ENCODE measurements around the gene RASGRP3. TPM values are rescaled to one million over a fixed set of nuclear protein-coding genes. Genes with fewer than 3 reads are reported as not detected.

Gene RASGRP3
- polyA plus RNA-seq, 2 of the 4 experiments (the other 2 are of a cell fraction) = 1.5 to 1.7 TPM

DNA sequence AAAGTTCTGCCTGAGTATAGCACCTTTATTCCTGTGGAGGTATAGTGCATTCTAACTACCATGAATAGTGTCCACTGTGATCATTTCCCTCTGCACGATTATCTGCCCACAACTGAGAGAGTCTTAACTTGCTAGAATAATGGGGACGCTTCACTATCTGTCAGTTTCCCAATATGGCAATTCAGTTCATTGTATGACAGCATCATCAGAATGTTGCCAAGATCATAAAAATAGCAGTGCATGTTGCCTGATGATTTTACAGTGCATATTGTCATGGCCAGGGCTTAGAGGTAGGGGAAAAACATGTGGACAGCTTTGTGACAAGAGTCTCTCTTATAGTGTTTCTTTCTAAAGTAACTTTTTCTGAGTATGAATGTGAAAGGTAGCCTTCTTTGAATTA lies 6.1 kb downstream of the RASGRP3 start (continued):
- TF ChIP-seq JUN (IDR thresholded peaks at IDR 0.05) (no peak), NPAS2 (CRISPR knock-in tag; IDR thresholded peaks at IDR 0.05; ENCODE audit: borderline replicate concordance) (no peak), EHF (CRISPR knock-in tag; IDR thresholded peaks at IDR 0.05) (no peak), CHD2 (IDR thresholded peaks at IDR 0.05; ENCODE audit: low read length, partially characterized antibody) (no peak), MYC (IDR thresholded peaks at IDR 0.05; ENCODE audit: borderline replicate concordance, low read length) (no peak), ZSCAN20 (CRISPR knock-in tag; IDR thresholded peaks at IDR 0.05) (no peak), TP53 (CRISPR knock-in tag; IDR thresholded peaks at IDR 0.05) (no peak), FOSL2 (IDR thresholded peaks at IDR 0.05) (no peak), FOSL2 (CRISPR knock-in tag; IDR thresholded peaks at IDR 0.05) (no peak), ATOH8 (CRISPR knock-in tag; IDR thresholded peaks at IDR 0.05; ENCODE audit: low read depth) (no peak), ESRRA (IDR thresholded peaks at IDR 0.05; ENCODE audit: borderline replicate concordance, low read length) (no peak)

DNA sequence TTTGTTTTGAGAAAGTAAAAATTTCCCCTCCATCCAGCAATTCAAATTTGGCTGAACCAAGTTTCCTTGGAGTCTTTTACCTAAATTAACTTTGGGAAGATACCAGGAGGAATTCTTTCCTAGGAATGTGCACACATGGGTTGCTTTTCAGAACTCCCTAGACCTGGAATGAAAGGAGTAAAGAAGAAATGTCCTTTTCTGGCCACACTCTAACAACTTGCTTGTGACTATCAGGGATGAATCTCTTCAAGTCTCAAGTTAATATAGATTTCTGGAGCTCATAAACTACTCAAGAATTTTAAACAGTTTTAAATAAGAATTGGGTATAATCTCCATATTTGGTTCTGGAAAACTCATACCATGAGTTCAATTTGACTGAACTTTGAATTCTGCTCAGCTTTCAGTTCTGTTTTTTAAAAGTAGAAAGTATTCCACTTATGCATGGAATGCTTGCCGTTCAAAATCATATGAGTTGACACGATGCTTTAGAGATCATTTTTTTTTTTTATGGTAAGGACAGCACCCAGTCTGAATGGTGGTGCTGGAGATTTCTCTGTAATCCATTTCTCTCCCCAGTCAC lies 7.7 kb downstream of the RASGRP3 start:
- 5% methylated on average over 2 of the region's 2 CpGs for WGBS (ENCODE audit: missing lambda C conversion rate)
- H3K4me3 ChIP-seq = no peak overlapping the region
- peaks cover 30% of the 10 kb centered on the region for H3K9me3 ChIP-seq
- no peak for TF ChIP-seq SMC3 (IDR thresholded peaks at IDR 0.05)
- TF ChIP-seq ZNF302 (CRISPR knock-in tag; IDR thresholded peaks at IDR 0.05) = no peak
- no peak for TF ChIP-seq TP53 (CRISPR knock-in tag; IDR thresholded peaks at IDR 0.05)
- no peak for TF ChIP-seq CHD4 (IDR thresholded peaks at IDR 0.05; ENCODE audit: borderline replicate concordance)
- TF ChIP-seq HOXA7 (CRISPR knock-in tag; IDR thresholded peaks at IDR 0.05) = no peak
- TF ChIP-seq NR3C1 (IDR thresholded peaks at IDR 0.05) = no peak
- no peak for TF ChIP-seq ESRRA (IDR thresholded peaks at IDR 0.05; ENCODE audit: borderline replicate concordance, low read length)
- ChIA-PET POLR2A (no interaction called here), CTCF (interaction anchor here (0.9 kb wide), 1 partner anchor 8 kb away, joined by 3 read pairs; no protein-coding TSS in a partner anchor)
- no peak for FAIRE-seq
- H3K27ac ChIP-seq = no peak overlapping the region
- no peaks in the 10 kb centered on the region for H3K4me1 ChIP-seq
- H3K4me2 ChIP-seq = no peak overlapping the region
- no peak for DNase-seq (ENCODE audit: low read depth in 1 of 2, low spot score in 1 of 2)
- no peak for ATAC-seq

DNA sequence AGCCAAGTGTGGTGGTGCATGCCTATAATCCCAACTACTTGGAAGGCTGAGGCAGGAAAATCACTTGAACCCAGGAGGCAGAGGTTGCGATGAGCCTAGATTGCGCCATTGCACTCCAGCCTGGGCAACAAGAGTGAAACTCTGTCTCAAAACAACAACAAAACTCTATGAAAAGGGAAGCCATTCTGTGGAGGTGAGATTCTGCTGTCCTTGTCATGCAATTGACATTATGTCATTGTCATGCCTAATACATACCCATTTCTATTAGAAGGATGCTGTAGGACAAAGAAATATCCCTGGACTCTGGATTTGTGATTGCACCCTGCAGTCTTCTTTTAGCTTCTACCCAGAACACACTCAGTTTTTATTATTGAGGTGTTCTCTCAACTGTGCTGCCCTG lies 8.6 kb downstream of the RASGRP3 start:
- no peaks in the 10 kb centered on the region for H3K4me1 ChIP-seq
- no peak for ATAC-seq
- H3K4me2 ChIP-seq = no peak overlapping the region
- H3K27ac ChIP-seq = no peak overlapping the region
- 78% methylated on average over 2 of the region's 2 CpGs for WGBS (ENCODE audit: missing lambda C conversion rate)
- H3K9me3 ChIP-seq = peaks cover 30% of the 10 kb centered on the region
- TF ChIP-seq USF2 (IDR thresholded peaks at IDR 0.05) (no peak), HEYL (CRISPR knock-in tag; IDR thresholded peaks at IDR 0.05) (no peak), RCOR1 (IDR thresholded peaks at IDR 0.05; ENCODE audit: low read depth, low read length) (no peak), ZFP36 (IDR thresholded peaks at IDR 0.05; ENCODE audit: borderline replicate concordance, partially characterized antibody) (no peak), EHMT2 (IDR thresholded peaks at IDR 0.05; ENCODE audit: low read depth) (no peak), RAD21 (conservative IDR thresholded peaks at IDR 0.05 in 1 of 2, IDR thresholded peaks at IDR 0.05 in 1 of 2) (no peak), ZC3H11A (IDR thresholded peaks at IDR 0.05) (no peak), GATA3 (IDR thresholded peaks at IDR 0.05; ENCODE audit: borderline replicate concordance) (no peak), POLR2AphosphoS2 (conservative IDR thresholded peaks at IDR 0.05; ENCODE audit: low read length) (no peak), KDM5A (IDR thresholded peaks at IDR 0.05) (no peak), ATOH8 (CRISPR knock-in tag; IDR thresholded peaks at IDR 0.05; ENCODE audit: low read depth) (no peak), FOSB (CRISPR knock-in tag; IDR thresholded peaks at IDR 0.05) (no peak), RARB (CRISPR knock-in tag; IDR thresholded peaks at IDR 0.05) (no peak), ZSCAN20 (CRISPR knock-in tag; IDR thresholded peaks at IDR 0.05) (no peak), FOSL2 (IDR thresholded peaks at IDR 0.05) (no peak), FOSL2 (CRISPR knock-in tag; IDR thresholded peaks at IDR 0.05) (no peak)
- TF ChIP-seq, protein P1, sequence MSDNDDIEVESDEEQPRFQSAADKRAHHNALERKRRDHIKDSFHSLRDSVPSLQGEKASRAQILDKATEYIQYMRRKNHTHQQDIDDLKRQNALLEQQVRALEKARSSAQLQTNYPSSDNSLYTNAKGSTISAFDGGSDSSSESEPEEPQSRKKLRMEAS (IDR thresholded peaks at IDR 0.05) = no peak
- H3K4me3 ChIP-seq = no peak overlapping the region
- no peak for DNase-seq (ENCODE audit: low read depth in 1 of 2, low spot score in 1 of 2)
- CTCF ChIA-PET = no interaction called here
- POLR2A ChIA-PET = no interaction called here
- no peak for FAIRE-seq
